Stomach smooth muscle (tissue), 2 donors: ENCODE results near the gene GAA.

Experiments
- H3K27ac ChIP-seq: one replicate; pipeline ENCODE4 v1.7.0; 2013; ENCODE audit warnings: mild to moderate bottlenecking, low read length, inconsistent platforms
- H3K27me3 ChIP-seq, 2 donors: one replicate each; pipeline ENCODE4 v1.7.0; 2013; ENCODE audit warnings: low read length in 2 of 2; ENCODE audit not compliant: insufficient read depth in 2 of 2, control insufficient read depth in 1 of 2
- H3K36me3 ChIP-seq, 2 donors: one replicate each; pipeline ENCODE4 v1.7.0; 2013; ENCODE audit warnings: low read length in 2 of 2; ENCODE audit not compliant: control insufficient read depth in 2 of 2, insufficient read depth in 2 of 2
- H3K4me1 ChIP-seq: one replicate; pipeline ENCODE4 v1.7.0; 2013; ENCODE audit warnings: low read length; ENCODE audit not compliant: control insufficient read depth, insufficient read depth
- H3K4me3 ChIP-seq, 2 donors: one replicate each; pipeline ENCODE4 v1.7.0; 2013; ENCODE audit warnings: low read length in 2 of 2
- H3K9ac ChIP-seq, 2 donors: one replicate each; pipeline ENCODE4 v1.7.0; 2013; ENCODE audit warnings: low read length in 2 of 2, mild to moderate bottlenecking in 1 of 2
- H3K9me3 ChIP-seq, 2 donors: one replicate each; pipeline ENCODE4 v1.7.0; 2013; ENCODE audit warnings: low read length in 2 of 2; ENCODE audit not compliant: control insufficient read depth in 2 of 2
- donor health status: healthy.
- donor health status: Pancreatic carcinoma.

Gene GAA

DNA sequence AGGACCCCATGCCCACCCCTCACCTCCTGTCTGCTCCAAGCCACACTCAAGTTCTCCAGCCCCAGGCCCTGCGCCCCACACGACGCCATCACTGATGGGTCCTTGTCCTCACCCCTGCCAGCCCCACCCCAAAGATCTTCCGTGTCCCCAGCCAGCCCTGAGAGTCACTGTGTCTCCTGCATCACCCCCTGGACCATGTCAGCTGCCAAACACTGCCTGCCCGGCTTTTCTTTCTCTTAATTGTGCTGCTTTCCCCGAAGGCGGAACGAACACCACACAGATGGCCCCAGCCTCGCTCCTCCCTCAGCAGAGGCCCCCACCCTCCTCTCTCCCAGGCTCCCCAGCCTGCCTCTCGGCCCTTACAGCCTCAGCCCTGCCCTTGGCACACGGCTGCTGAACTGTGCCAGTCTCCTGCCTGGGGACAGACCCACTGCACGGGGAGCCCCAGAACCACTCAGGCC lies 4.8 kb upstream of the GAA start:
- Histone ChIP-seq H3K9ac (no peak overlapping the region), H3K36me3 (no peaks in the 10 kb centered on the region), H3K9me3 (no peaks in the 10 kb centered on the region)

DNA sequence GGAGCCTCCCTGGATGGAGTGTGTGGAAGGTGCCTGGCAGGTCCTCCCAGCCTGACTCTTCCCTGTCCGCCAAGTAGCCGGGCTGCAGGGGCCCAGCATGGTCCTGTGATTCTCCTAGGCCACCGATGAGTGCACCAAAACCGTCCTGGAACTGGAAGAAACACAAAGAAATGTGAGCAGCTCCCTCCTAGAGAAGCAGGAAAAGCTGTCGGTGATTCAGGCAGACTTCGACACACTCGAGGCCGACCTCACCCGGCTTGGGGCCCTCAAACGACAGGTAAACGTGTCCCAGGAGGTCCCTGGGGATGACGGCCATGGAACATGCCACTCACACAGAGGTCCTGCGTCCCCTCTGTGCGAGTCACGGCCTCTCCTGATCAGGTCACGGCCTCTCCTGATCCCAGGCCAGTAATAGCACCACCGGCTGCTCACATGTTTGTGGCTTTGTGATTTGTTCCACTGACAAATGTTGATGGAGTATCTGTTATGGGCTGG lies 4.2 kb upstream of the GAA start:
- Histone ChIP-seq H3K4me3 (no peak overlapping the region), H3K27me3 (no peaks in the 10 kb centered on the region), H3K4me1 (peaks cover 15% of the 10 kb centered on the region), H3K9me3 (no peaks in the 10 kb centered on the region), H3K9ac (no peak overlapping the region), H3K36me3 (no peaks in the 10 kb centered on the region), H3K27ac (no peak overlapping the region)

More for the DNA sequence above, 4.8 kb upstream of the GAA start:
- Histone ChIP-seq H3K4me3 (no peak overlapping the region), H3K27me3 (no peaks in the 10 kb centered on the region), H3K27ac (no peak overlapping the region), H3K4me1 (peaks cover 9% of the 10 kb centered on the region)

DNA sequence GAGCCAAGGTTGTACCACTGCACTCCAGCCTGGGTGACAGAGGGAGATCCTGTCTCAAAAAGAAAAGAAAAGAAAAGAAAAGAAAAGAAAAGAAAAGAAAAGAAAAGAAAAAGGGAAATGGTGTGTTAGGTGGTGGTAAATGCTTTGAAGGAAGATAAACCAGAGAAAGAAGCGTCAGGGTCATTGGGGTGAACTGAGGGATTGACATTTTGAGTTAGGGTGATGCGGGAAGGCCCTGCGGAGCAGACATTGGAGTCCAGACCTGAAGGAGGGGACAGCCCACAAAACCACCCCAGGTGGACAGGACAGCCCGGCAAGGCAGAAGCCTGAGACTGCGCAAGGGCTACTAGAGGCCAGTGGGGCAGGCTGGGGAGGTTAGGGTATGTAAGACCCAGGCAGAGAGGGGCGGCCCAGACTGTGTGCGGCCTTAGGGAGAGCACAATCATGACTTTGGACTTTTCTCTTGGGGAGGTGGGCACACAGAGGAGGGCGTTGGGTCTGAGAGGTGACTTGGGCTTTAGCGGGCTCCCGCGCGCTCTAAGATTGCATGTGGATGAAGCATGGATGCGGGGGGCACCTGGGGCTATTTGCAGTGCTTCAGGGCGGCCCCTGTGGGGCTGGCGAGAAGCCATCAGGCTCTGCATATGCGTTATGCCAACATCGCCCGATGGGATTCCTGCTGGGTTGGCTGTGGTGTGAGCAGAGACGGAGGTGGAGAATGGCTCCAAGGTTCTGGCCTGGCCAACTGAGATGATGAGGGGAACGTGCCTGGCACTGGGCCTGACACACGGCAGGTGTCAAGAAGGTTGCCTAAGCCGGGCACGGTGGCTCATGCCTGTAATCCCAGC lies 3.3 kb upstream of the GAA start:
- H3K36me3 ChIP-seq, result no peaks in the 10 kb centered on the region
- no peak overlapping the region for H3K4me3 ChIP-seq
- no peaks in the 10 kb centered on the region for H3K27me3 ChIP-seq
- peaks cover 19% of the 10 kb centered on the region for H3K4me1 ChIP-seq
- H3K27ac ChIP-seq, result no peak overlapping the region
- no peak overlapping the region for H3K9ac ChIP-seq
- H3K9me3 ChIP-seq, result no peaks in the 10 kb centered on the region

DNA sequence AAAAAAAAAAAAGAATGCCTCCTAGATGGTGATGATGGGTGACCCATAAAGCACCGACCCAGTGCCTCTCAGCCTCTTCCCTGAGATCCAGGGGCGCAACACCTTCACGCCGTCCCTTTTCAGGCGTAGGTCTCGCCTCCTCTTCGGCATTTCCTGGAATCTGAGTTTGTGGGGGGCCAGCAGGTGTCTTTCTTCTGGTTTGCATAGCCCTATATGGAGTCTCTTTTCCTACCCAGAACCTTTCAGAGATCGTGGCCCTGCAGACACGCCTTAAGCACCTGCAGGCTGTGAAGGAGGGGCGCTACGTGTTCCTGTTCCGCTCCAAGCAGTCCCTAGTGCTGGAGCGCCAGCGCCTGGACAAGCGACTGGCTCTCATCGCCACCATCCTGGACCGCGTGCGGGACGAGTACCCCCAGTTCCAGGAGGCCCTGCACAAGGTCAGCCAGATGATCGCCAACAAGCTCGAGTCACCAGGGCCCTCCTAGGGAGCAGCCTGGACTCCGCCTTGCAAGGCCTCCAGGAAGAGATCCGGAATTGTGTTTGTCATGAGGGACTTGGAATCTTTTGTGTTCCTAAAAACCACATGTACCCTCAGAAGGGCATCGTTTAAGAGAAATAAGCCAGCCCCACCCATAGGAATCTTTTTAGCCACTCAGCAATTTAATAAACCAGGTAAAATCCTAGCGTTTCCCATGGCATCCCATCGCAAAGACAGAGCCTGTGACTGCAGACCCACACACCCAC lies 1.9 kb upstream of the GAA start:
- Histone ChIP-seq H3K9ac (no peak overlapping the region), H3K9me3 (no peaks in the 10 kb centered on the region), H3K4me1 (peaks cover 19% of the 10 kb centered on the region), H3K36me3 (no peaks in the 10 kb centered on the region), H3K27me3 (no peaks in the 10 kb centered on the region), H3K4me3 (no peak overlapping the region), H3K27ac (no peak overlapping the region)

DNA sequence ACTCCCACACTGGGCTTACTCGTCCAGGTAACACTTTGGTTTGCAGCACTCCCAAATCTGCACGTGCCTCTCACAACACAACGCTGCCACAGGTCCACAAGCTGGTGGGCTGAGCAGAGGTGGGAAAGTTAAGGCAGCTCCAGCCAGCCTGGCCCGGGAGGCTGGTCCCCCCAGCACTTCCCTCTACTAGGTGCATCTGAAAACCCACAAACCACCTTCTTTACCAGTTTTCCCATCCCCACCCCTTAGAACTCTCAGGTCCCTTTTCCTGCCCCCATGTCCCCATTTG lies 1.4 kb upstream of the GAA start:
- Histone ChIP-seq H3K4me1 (peaks cover 19% of the 10 kb centered on the region), H3K9ac (no peak overlapping the region), H3K36me3 (no peaks in the 10 kb centered on the region)

DNA sequence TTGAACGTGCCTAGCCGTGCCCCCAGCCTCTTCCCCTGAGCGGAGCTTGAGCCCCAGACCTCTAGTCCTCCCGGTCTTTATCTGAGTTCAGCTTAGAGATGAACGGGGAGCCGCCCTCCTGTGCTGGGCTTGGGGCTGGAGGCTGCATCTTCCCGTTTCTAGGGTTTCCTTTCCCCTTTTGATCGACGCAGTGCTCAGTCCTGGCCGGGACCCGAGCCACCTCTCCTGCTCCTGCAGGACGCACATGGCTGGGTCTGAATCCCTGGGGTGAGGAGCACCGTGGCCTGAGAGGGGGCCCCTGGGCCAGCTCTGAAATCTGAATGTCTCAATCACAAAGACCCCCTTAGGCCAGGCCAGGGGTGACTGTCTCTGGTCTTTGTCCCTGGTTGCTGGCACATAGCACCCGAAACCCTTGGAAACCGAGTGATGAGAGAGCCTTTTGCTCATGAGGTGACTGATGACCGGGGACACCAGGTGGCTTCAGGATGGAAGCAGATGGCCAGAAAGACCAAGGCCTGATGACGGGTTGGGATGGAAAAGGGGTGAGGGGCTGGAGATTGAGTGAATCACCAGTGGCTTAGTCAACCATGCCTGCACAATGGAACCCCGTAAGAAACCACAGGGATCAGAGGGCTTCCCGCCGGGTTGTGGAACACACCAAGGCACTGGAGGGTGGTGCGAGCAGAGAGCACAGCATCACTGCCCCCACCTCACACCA lies 724 bp downstream of the GAA start:
- Histone ChIP-seq H3K9ac (peak overlapping the region; percentile 86 to 88), H3K9me3 (no peaks in the 10 kb centered on the region), H3K27ac (peak overlapping the region; percentile 31), H3K4me1 (peaks cover 21% of the 10 kb centered on the region), H3K27me3 (no peaks in the 10 kb centered on the region), H3K4me3 (peak overlapping the region; percentile 89 to 94), H3K36me3 (no peaks in the 10 kb centered on the region)

More for the DNA sequence above, 1.4 kb upstream of the GAA start:
- H3K4me3 ChIP-seq, result no peak overlapping the region
- H3K27ac ChIP-seq, result no peak overlapping the region
- H3K27me3 ChIP-seq, result no peaks in the 10 kb centered on the region
- H3K9me3 ChIP-seq, result no peaks in the 10 kb centered on the region

DNA sequence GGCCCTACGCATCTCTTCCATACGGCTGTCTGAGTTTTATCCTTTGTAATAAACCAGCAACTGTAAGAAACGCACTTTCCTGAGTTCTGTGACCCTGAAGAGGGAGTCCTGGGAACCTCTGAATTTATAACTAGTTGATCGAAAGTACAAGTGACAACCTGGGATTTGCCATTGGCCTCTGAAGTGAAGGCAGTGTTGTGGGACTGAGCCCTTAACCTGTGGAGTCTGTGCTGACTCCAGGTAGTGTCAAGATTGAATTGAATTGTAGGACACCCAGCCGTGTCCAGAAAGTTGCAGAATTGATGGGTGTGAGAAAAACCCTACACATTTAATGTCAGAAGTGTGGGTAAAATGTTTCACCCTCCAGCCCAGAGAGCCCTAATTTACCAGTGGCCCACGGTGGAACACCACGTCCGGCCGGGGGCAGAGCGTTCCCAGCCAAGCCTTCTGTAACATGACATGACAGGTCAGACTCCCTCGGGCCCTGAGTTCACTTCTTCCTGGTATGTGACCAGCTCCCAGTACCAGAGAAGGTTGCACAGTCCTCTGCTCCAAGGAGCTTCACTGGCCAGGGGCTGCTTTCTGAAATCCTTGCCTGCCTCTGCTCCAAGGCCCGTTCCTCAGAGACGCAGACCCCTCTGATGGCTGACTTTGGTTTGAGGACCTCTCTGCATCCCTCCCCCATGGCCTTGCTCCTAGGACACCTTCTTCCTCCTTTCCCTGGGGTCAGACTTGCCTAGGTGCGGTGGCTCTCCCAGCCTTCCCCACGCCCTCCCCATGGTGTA lies 1.5 kb downstream of the GAA start:
- H3K4me1 ChIP-seq, result peaks cover 21% of the 10 kb centered on the region
- peak overlapping the region in 1 of 2 donors; percentile 94 for H3K4me3 ChIP-seq
- H3K9me3 ChIP-seq, result no peaks in the 10 kb centered on the region
- no peaks in the 10 kb centered on the region for H3K36me3 ChIP-seq
- no peak overlapping the region for H3K27ac ChIP-seq
- H3K9ac ChIP-seq, result no peak overlapping the region
- H3K27me3 ChIP-seq, result no peaks in the 10 kb centered on the region

DNA sequence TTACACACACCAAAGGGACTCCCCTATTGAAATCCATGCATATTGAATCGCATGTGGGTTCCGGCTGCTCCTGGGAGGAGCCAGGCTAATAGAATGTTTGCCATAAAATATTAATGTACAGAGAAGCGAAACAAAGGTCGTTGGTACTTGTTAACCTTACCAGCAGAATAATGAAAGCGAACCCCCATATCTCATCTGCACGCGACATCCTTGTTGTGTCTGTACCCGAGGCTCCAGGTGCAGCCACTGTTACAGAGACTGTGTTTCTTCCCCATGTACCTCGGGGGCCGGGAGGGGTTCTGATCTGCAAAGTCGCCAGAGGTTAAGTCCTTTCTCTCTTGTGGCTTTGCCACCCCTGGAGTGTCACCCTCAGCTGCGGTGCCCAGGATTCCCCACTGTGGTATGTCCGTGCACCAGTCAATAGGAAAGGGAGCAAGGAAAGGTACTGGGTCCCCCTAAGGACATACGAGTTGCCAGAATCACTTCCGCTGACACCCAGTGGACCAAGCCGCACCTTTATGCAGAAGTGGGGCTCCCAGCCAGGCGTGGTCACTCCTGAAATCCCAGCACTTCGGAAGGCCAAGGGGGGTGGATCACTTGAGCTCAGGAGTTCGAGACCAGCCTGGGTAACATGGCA lies 2.2 kb downstream of the GAA start:
- Histone ChIP-seq H3K4me1 (peaks cover 21% of the 10 kb centered on the region), H3K4me3 (no peak overlapping the region)

DNA sequence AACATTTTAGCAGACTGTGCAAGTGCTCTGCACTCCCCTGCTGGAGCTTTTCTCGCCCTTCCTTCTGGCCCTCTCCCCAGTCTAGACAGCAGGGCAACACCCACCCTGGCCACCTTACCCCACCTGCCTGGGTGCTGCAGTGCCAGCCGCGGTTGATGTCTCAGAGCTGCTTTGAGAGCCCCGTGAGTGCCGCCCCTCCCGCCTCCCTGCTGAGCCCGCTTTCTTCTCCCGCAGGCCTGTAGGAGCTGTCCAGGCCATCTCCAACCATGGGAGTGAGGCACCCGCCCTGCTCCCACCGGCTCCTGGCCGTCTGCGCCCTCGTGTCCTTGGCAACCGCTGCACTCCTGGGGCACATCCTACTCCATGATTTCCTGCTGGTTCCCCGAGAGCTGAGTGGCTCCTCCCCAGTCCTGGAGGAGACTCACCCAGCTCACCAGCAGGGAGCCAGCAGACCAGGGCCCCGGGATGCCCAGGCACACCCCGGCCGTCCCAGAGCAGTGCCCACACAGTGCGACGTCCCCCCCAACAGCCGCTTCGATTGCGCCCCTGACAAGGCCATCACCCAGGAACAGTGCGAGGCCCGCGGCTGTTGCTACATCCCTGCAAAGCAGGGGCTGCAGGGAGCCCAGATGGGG lies 3.1 kb downstream of the GAA start:
- no peak overlapping the region for H3K27ac ChIP-seq
- H3K4me3 ChIP-seq, result no peak overlapping the region
- peaks cover 21% of the 10 kb centered on the region for H3K4me1 ChIP-seq
- no peak overlapping the region for H3K9ac ChIP-seq
- no peaks in the 10 kb centered on the region for H3K27me3 ChIP-seq
- peaks cover 0 to 4% of the 10 kb centered on the region in 2 donors for H3K36me3 ChIP-seq
- no peaks in the 10 kb centered on the region for H3K9me3 ChIP-seq

More for the DNA sequence above, 2.2 kb downstream of the GAA start:
- Histone ChIP-seq H3K27ac (no peak overlapping the region), H3K27me3 (no peaks in the 10 kb centered on the region), H3K36me3 (peaks cover 0 to 1% of the 10 kb centered on the region in 2 donors), H3K9ac (no peak overlapping the region), H3K9me3 (no peaks in the 10 kb centered on the region)
